A549 (cell line): Measurements from ENCODE around the gene COL5A1. TPM values are rescaled to one million over a fixed set of nuclear protein-coding genes. Genes with fewer than 3 reads are reported as not detected.
"Not testable (repeated sequence)": the region's sequence is repeated elsewhere in the genome, so short reads cannot be mapped to it uniquely, and the experiment has no call there.

Source experiments
- ATAC-seq, 2 experiments: fragments of 200-7000 bp in 1 of 2; fragments of >200 bp in 1 of 2; cut with Nextera tagmentation in 1 of 2; cut with Tn5 transposase in 1 of 2; 3 replicates each; pipeline versions ENCODE4 v1.8.0 to v1.9.1; 2018 to 2020; ENCODE audit warnings: mild to moderate bottlenecking in 1 of 2, moderate library complexity in 1 of 2
- CTCF ChIA-PET: fragments of 300-600 bp; sonication (Branson Sonifier 250); formaldehyde crosslinking; extraction: SDS; loops from one replicate; lab custom pipeline; 2021; ENCODE audit warnings: antibody characterized with exemption, inconsistent platforms; lab: Yijun Ruan, JAX
- POLR2A ChIA-PET: fragments of 350-600 bp; formaldehyde crosslinking; extraction: SDS; loops from one replicate; lab custom pipeline; 2021; ENCODE audit warnings: antibody characterized with exemption, inconsistent platforms; lab: Yijun Ruan, JAX
- DNase-seq, 2 experiments: peaks; one replicate each; pipeline versions ENCODE4 v3.0.0 to v3.0.0-alpha.2; 2011 to 2016; ENCODE audit warnings: low read depth in 1 of 2, low spot score in 1 of 2
- FAIRE-seq: peaks from 2 replicates; lab custom pipeline; 2011; peaks lifted over from hg19 to GRCh38; lab: Jason Lieb, UNC
- H3K27ac ChIP-seq, 2 experiments: fragments of >200 bp; sonication (Bioruptor Twin); formaldehyde crosslinking; 3 replicates each; pipeline ENCODE4 v1.5.1; 2016 to 2017
- H3K4me1 ChIP-seq: fragments of >200 bp; sonication (Bioruptor Twin); formaldehyde crosslinking; 3 replicates; pipeline ENCODE4 v1.6.1; 2016
- H3K4me2 ChIP-seq: fragments of >200 bp; sonication (Bioruptor Twin); formaldehyde crosslinking; 3 replicates; pipeline ENCODE4 v1.6.1; 2016
- H3K4me3 ChIP-seq: fragments of >200 bp; sonication (Bioruptor Twin); formaldehyde crosslinking; 3 replicates; pipeline ENCODE4 v1.5.1; 2016
- H3K9me3 ChIP-seq: fragments of >200 bp; sonication (Bioruptor Twin); formaldehyde crosslinking; 3 replicates; pipeline ENCODE4 v1.6.1; 2016
- BHLHE40 ChIP-seq: IDR thresholded peaks from 2 replicates; pipeline ENCODE4 v1.6.1; 2012; ENCODE audit warnings: low read depth, low read length, inconsistent platforms
- CEBPB ChIP-seq, 2 experiments: fragments of >200 bp in 1 of 2; sonication (Bioruptor Twin) in 1 of 2; formaldehyde crosslinking in 1 of 2; IDR thresholded peaks; 2 replicates each; pipeline ENCODE4 v1.6.1; 2012 to 2016
- CHD2 ChIP-seq: fragments of 150-350 bp; IDR thresholded peaks from 2 replicates; pipeline ENCODE4 v1.6.1; 2014; ENCODE audit warnings: low read length; ENCODE audit not compliant: partially characterized antibody
- CHD4 ChIP-seq: fragments of 200-600 bp; sonication (generic); IDR thresholded peaks from 2 replicates; pipeline ENCODE4 v1.6.1; 2016; ENCODE audit warnings: antibody characterized with exemption, mild to moderate bottlenecking, borderline replicate concordance
- EHF ChIP-seq: fragments of 250-450 bp; sonication (Bioruptor Pico); IDR thresholded peaks from 2 replicates; pipeline ENCODE4 v1.5.0; 2020; ENCODE audit warnings: mild to moderate bottlenecking
- ELK1 ChIP-seq: fragments of 150-350 bp; IDR thresholded peaks from 2 replicates; pipeline ENCODE4 v1.6.1; 2014; ENCODE audit warnings: low read depth, mild to moderate bottlenecking, low read length
- EP300 ChIP-seq, 2 experiments: fragments of >200 bp; sonication (Bioruptor Twin); formaldehyde crosslinking; IDR thresholded peaks; 2 replicates in 1 of 2; 3 replicates in 1 of 2; pipeline ENCODE4 v1.6.1; 2016 to 2017
- FOSL2 ChIP-seq, 2 experiments: fragments of 450-650 bp in 1 of 2; fragments of >200 bp in 1 of 2; sonication (Bioruptor Twin) in 1 of 2; formaldehyde crosslinking; IDR thresholded peaks; 2 replicates each; pipeline versions ENCODE4 v1.5.0 to v1.6.1; 2016 to 2020; ENCODE audit warnings: mild to moderate bottlenecking in 1 of 2, moderate library complexity in 1 of 2
- HEYL ChIP-seq: fragments of 250-450 bp; sonication (Bioruptor Pico); IDR thresholded peaks from 2 replicates; pipeline ENCODE4 v1.8.0; 2021; ENCODE audit warnings: mild to moderate bottlenecking, moderate library complexity
- KDM1A ChIP-seq: fragments of 200-600 bp; sonication (generic); IDR thresholded peaks from 2 replicates; pipeline ENCODE4 v1.6.1; 2016; ENCODE audit warnings: low read depth, mild to moderate bottlenecking
- MAFK ChIP-seq: fragments of 450-650 bp; IDR thresholded peaks from 2 replicates; pipeline ENCODE4 v1.6.1; 2014; ENCODE audit not compliant: partially characterized antibody
- NR3C1 ChIP-seq: fragments of >200 bp; sonication (Bioruptor Twin); formaldehyde crosslinking; IDR thresholded peaks from 3 replicates; pipeline ENCODE4 v1.6.1; 2017
- PBX3 ChIP-seq: IDR thresholded peaks from 2 replicates; pipeline ENCODE4 v1.6.1; 2012
- PHF8 ChIP-seq: fragments of 200-600 bp; sonication (generic); IDR thresholded peaks from 2 replicates; pipeline ENCODE4 v1.6.1; 2016; ENCODE audit warnings: low read depth, mild to moderate bottlenecking, antibody characterized with exemption, moderate library complexity, borderline replicate concordance
- POLR2A ChIP-seq: IDR thresholded peaks from 2 replicates; pipeline ENCODE4 v1.6.1; 2012; ENCODE audit warnings: mild to moderate bottlenecking, low read length
- RAD21 ChIP-seq, 2 experiments: fragments of >200 bp in 1 of 2; sonication (Bioruptor Twin) in 1 of 2; formaldehyde crosslinking in 1 of 2; IDR thresholded peaks in 1 of 2; conservative IDR thresholded peaks in 1 of 2; 2 replicates in 1 of 2; 3 replicates in 1 of 2; pipeline ENCODE4 v1.6.1; 2012 to 2018; ENCODE audit warnings: inconsistent platforms in 1 of 2
- RARB ChIP-seq: fragments of 250-450 bp; sonication (Bioruptor Pico); IDR thresholded peaks from 2 replicates; pipeline ENCODE4 v1.8.0; 2021; ENCODE audit warnings: mild to moderate bottlenecking, moderate library complexity
- RCOR1 ChIP-seq: fragments of 150-350 bp; IDR thresholded peaks from 2 replicates; pipeline ENCODE4 v1.6.1; 2014; ENCODE audit warnings: antibody characterized with exemption, low read length, low read depth
- RFX5 ChIP-seq: fragments of 450-650 bp; IDR thresholded peaks from 2 replicates; pipeline ENCODE4 v1.7.1; 2014; ENCODE audit warnings: antibody characterized with exemption, mild to moderate bottlenecking, moderate library complexity
- SMC3 ChIP-seq: fragments of >200 bp; sonication (Bioruptor Twin); formaldehyde crosslinking; IDR thresholded peaks from 3 replicates; pipeline ENCODE4 v1.6.1; 2018; ENCODE audit warnings: inconsistent platforms
- SREBF2 ChIP-seq: fragments of 450-650 bp; IDR thresholded peaks from 2 replicates; pipeline ENCODE4 v1.6.1; 2014; ENCODE audit warnings: mild to moderate bottlenecking, moderate library complexity
- TFCP2L1 ChIP-seq: fragments of 250-450 bp; sonication (Bioruptor Pico); IDR thresholded peaks from 2 replicates; pipeline ENCODE4 v1.5.0; 2021; ENCODE audit warnings: mild to moderate bottlenecking
- ZC3H11A ChIP-seq: fragments of 450-650 bp; IDR thresholded peaks from 2 replicates; pipeline ENCODE4 v1.6.1; 2014; ENCODE audit warnings: antibody characterized with exemption, mild to moderate bottlenecking
- ZNF302 ChIP-seq: fragments of 250-450 bp; sonication (Bioruptor Pico); IDR thresholded peaks from 2 replicates; pipeline ENCODE4 v1.9.0; 2021; ENCODE audit warnings: inconsistent platforms, mild to moderate bottlenecking, moderate library complexity
- ZSCAN20 ChIP-seq: fragments of 250-450 bp; sonication (Bioruptor Pico); IDR thresholded peaks from 2 replicates; pipeline ENCODE4 v1.8.0; 2022; ENCODE audit warnings: mild to moderate bottlenecking, moderate library complexity
- WGBS: methylation state at CpG from one replicate; pipeline ENCODE4 v1.1.6; 2017; ENCODE audit errors: missing lambda C conversion rate; 5-methylcytosine and 5-hydroxymethylcytosine counted together
- polyA plus RNA-seq, 4 experiments: library from polyadenylated mRNA; depleted of rRNA in 3 of 4; stranded (reverse); fragments of >200 nt; fragmentation: RNase III in 1 of 4; extraction: RNeasy Plus Mini Kit Qiagen cat#74134 plus additional on column Dnase treatment in 1 of 4; gene quantifications; 2 replicates in 3 of 4; 3 replicates in 1 of 4; pipeline ENCODE4 v1.2.3, GENCODE V29; 2011 to 2017
- TF ChIP-seq, protein P1 (sequence below): fragments of >200 bp; sonication (Bioruptor Twin); formaldehyde crosslinking; IDR thresholded peaks from 3 replicates; pipeline ENCODE4 v1.5.1; 2016

Gene COL5A1
- polyA plus RNA-seq, 2 of the 4 experiments (the other 2 are of a cell fraction) = 16.1 to 67.5 TPM

DNA sequence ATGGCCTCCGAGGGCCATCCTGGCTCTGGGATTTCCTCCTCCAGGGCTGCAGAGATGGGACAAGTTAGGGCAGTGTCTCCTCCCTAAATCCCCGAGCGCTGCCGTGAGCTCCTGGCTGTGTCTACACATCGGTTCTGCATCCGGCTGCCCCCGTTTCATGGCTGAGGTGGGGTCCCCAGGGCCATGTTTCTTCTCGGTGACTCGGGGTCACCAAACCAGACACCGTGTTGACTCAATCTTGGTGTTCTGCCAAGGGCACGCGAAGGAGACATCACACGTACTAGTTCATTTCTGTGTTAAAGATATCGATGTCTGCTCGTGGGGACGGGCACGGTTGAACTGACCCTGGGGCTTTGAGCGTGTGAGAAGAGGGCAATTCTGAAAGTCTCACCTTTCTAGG is 60.7 kb downstream of the COL5A1 start:
- ChIA-PET POLR2A (no interaction called here), CTCF (interaction anchor here (0.8 to 4.3 kb wide), 5 partner anchors 13 to 253 kb away, joined by 3 to 24 read pairs (median 4); no protein-coding TSS in a partner anchor)
- no peaks in the 10 kb centered on the region for H3K9me3 ChIP-seq
- peaks cover 11% of the 10 kb centered on the region for H3K4me1 ChIP-seq
- ATAC-seq (no peak), DNase-seq (no peak), FAIRE-seq (no peak)
- no peak overlapping the region for H3K4me2 ChIP-seq
- no peak overlapping the region for H3K4me3 ChIP-seq
- TF ChIP-seq RARB (CRISPR knock-in tag) (no peak), BHLHE40 (no peak), HEYL (CRISPR knock-in tag) (no peak), RCOR1 (no peak), CEBPB (IDR thresholded peaks at IDR 0.05) (no peak), PHF8 (no peak), RAD21 (conservative IDR thresholded peaks at IDR 0.05 in 1 of 2, IDR thresholded peaks at IDR 0.05 in 1 of 2) (no peak), ELK1 (no peak), CHD2 (no peak), POLR2A (no peak), ZC3H11A (no peak), ZNF302 (no peak), FOSL2 (IDR thresholded peaks at IDR 0.05) (no peak), FOSL2 (CRISPR knock-in tag; IDR thresholded peaks at IDR 0.05) (no peak)
- TF ChIP-seq, protein P1, sequence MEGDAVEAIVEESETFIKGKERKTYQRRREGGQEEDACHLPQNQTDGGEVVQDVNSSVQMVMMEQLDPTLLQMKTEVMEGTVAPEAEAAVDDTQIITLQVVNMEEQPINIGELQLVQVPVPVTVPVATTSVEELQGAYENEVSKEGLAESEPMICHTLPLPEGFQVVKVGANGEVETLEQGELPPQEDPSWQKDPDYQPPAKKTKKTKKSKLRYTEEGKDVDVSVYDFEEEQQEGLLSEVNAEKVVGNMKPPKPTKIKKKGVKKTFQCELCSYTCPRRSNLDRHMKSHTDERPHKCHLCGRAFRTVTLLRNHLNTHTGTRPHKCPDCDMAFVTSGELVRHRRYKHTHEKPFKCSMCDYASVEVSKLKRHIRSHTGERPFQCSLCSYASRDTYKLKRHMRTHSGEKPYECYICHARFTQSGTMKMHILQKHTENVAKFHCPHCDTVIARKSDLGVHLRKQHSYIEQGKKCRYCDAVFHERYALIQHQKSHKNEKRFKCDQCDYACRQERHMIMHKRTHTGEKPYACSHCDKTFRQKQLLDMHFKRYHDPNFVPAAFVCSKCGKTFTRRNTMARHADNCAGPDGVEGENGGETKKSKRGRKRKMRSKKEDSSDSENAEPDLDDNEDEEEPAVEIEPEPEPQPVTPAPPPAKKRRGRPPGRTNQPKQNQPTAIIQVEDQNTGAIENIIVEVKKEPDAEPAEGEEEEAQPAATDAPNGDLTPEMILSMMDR = no peak
- TF ChIP-seq, all 56 proteins: peak for 0
- 90% methylated on average over 18 of the region's 18 CpGs for WGBS
- no peak overlapping the region for H3K27ac ChIP-seq

DNA sequence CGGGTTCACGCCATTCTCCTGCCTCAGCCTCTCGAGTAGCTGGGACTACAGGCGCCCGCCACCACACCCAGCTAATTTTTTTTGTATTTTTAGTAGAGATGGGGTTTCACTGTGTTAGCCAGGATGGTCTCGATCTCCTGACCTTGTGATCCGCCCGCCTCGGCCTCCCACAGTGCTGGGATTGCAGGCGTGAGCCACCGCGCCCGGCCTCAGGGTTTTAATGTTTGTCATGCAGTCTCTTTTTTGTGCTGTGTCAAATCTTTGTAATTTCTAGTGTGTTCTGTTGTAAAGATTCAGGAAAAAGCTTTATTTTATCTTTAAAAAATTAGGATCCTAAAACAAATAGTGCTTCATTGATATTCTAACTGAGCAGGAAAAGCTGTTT is 62.1 kb downstream of the COL5A1 start:
- H3K4me3 ChIP-seq, H3K4me1 ChIP-seq, POLR2A ChIA-PET, ATAC-seq, DNase-seq, H3K9me3 ChIP-seq, H3K4me2 ChIP-seq, H3K27ac ChIP-seq, FAIRE-seq: not testable (repeated sequence)
- CTCF ChIA-PET = interaction anchor here (1.1 to 4.3 kb wide), 6 partner anchors 14 to 533 kb away, joined by 3 to 24 read pairs (median 4); no protein-coding TSS in a partner anchor
- 95% methylated on average over 13 of the region's 13 CpGs for WGBS

GRCh38 chr9:134704498-134704897 is 62.9 kb downstream of the COL5A1 start:
- CTCF ChIA-PET = interaction anchor here (3.8 to 4.3 kb wide), 2 partner anchors 15 to 255 kb away, joined by 18 to 24 read pairs; no protein-coding TSS in a partner anchor
- Histone ChIP-seq H3K27ac (no peak overlapping the region), H3K4me3 (no peak overlapping the region), H3K9me3 (no peaks in the 10 kb centered on the region), H3K4me1 (peaks cover 4% of the 10 kb centered on the region; the same call in 1 of the 3 replicates)
- no peak for ATAC-seq
- DNase-seq = no peak
- FAIRE-seq = no peak
- TF ChIP-seq EP300 (IDR thresholded peaks at IDR 0.05) = no peak
- no peak for TF ChIP-seq CHD2
- TF ChIP-seq SMC3 = no peak
- TF ChIP-seq CHD4 = no peak
- TF ChIP-seq NR3C1 = no peak
- TF ChIP-seq TFCP2L1 (CRISPR knock-in tag) = no peak
- no peak for TF ChIP-seq KDM1A
- no peak for TF ChIP-seq RARB (CRISPR knock-in tag)
- TF ChIP-seq EHF (CRISPR knock-in tag) = no peak
- TF ChIP-seq MAFK = no peak
- TF ChIP-seq BHLHE40 = no peak
- TF ChIP-seq PHF8 = no peak
- no peak for TF ChIP-seq PBX3
- TF ChIP-seq RFX5 = no peak
- TF ChIP-seq SREBF2 = no peak
- TF ChIP-seq ZSCAN20 (CRISPR knock-in tag) = no peak
- no peak for TF ChIP-seq RAD21 (conservative IDR thresholded peaks at IDR 0.05 in 1 of 2, IDR thresholded peaks at IDR 0.05 in 1 of 2)
- TF ChIP-seq, all 56 proteins: peak for 0
- POLR2A ChIA-PET = no interaction called here
- WGBS = 86% methylated on average over 10 of the region's 10 CpGs
- H3K4me2 ChIP-seq = no peak overlapping the region
